ENCODE results near the gene CIDEC.
"Not testable (repeated sequence)": the region's sequence is repeated elsewhere in the genome, so short reads cannot be mapped to it uniquely, and the experiment has no call there.

Gene CIDEC

GRCh38 chr3:9903238-9903624 lies 23.2 kb upstream of the CIDEC start:
- TF ChIP-seq CTCF (IDR thresholded peaks at IDR 0.05; ENCODE audit: insufficient read depth, low read length, missing control alignments): no peak
- ChIA-PET CTCF (interaction anchor here (0.8 to 2.6 kb wide), 7 partner anchors 8 to 43 kb away, joined by 3 to 16 read pairs (median 5); partner anchors contain the start of genes CRELD1 and JAGN1), POLR2A (interaction anchor here (1.0 to 2.7 kb wide), 3 partner anchors 9 to 43 kb away, joined by 3 to 10 read pairs (median 5); partner anchors contain the start of gene JAGN1)
- DNase-seq (ENCODE audit: low read depth, low spot score): no peak
- H3K4me3 ChIP-seq (ENCODE audit: low read depth, low read length): peak overlapping the region; percentile 43; the same call in 1 of the 2 replicates

DNA sequence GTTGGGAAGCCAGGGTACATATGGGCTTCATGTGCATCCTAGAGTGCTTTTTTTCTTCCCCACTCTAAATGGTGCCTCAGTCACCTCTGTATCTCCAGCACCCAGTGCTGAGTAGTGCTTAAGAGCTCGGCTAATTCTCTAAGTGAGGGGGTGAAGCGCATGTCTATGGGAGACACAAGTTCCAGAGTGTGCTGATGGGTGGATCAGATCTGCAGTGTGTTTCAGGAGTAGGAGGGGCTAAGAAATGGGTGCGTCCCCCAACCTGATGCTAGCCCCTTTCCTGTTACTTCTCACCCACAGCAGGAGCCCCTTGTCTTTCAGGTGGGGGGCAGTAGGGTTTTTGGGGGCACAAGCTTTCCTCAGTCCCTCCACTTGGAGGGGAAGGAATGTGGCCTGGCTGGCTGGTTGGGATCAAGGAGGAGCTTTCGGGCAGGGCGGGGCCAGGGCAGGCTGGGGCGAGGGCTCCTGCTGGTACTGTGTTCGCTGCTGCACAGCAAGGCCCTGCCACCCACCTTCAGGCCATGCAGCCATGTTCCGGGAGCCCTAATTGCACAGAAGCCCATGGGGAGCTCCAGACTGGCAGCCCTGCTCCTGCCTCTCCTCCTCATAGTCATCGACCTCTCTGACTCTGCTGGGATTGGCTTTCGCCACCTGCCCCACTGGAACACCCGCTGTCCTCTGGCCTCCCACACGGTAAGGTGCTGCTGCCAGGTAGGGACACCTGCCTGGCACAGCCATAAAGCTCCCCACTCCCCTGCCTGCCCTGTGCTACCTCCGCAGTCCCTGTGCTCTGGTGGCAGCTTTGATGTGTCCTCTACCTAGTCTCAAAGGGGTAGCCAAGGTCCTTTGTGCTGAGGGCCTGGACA lies 22.6 kb upstream of the CIDEC start, which contains the start of gene IL17RE:
Gene IL17RE (plus strand): TSS at position 477 of the 866 bp plus-strand sequence. CDS start 85 bp downstream, at position 562.
- no peak for DNase-seq (ENCODE audit: low read depth, low spot score)
- POLR2A ChIA-PET: interaction anchor here (1.0 to 2.7 kb wide), 3 partner anchors 10 to 44 kb away, joined by 3 to 10 read pairs (median 5); partner anchors contain the start of gene JAGN1
- no peak for TF ChIP-seq CTCF (IDR thresholded peaks at IDR 0.05; ENCODE audit: insufficient read depth, low read length, missing control alignments)

DNA sequence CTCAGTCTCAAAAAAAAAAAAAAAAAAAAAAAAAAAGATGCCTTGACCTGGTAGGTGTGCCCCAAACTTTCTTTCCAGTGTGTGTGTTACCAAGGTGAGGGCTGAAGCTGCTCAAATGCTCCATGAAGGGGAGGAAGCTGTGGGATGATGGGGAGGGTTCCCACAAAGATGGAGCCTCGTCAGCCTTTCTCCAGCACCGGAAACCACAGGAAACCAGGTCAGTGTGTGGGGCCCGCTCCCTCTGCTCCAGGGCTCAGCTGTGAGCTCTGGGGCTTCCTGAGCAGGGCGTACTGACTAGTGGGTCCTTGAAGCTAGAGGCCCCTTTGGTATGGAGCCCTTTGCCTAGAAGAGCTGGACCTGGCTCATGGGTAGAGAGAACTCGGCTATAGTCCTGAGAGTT lies 21.9 kb upstream of the CIDEC start:
- no peak for DNase-seq (ENCODE audit: low read depth, low spot score)
- POLR2A ChIA-PET: interaction anchor here (1.0 to 2.7 kb wide), 2 partner anchors 11 to 44 kb away, joined by 3 to 10 read pairs; partner anchors contain the start of gene JAGN1
- no peak for TF ChIP-seq CTCF (IDR thresholded peaks at IDR 0.05; ENCODE audit: insufficient read depth, low read length, missing control alignments)
- CTCF ChIA-PET: interaction anchor here (0.9 to 2.6 kb wide), 5 partner anchors 10 to 45 kb away, joined by 4 to 16 read pairs (median 5); partner anchors contain the start of gene JAGN1
- H3K4me3 ChIP-seq (ENCODE audit: low read depth, low read length): no peak overlapping the region

More for the DNA sequence above, 22.6 kb upstream of the CIDEC start, which contains the start of gene IL17RE:
- CTCF ChIA-PET: interaction anchor here (0.8 to 2.6 kb wide), 8 partner anchors 9 to 44 kb away, joined by 3 to 16 read pairs (median 5); partner anchors contain the start of genes CRELD1 and JAGN1
- peak within 1 kb of the TSS; percentile 43 for H3K4me3 ChIP-seq (ENCODE audit: low read depth, low read length)

GRCh38 chr3:9900965-9901415 lies 20.9 kb upstream of the CIDEC start:
- DNase-seq (ENCODE audit: low read depth, low spot score); H3K4me3 ChIP-seq (ENCODE audit: low read depth, low read length); POLR2A ChIA-PET; CTCF ChIA-PET: not testable (repeated sequence)

DNA sequence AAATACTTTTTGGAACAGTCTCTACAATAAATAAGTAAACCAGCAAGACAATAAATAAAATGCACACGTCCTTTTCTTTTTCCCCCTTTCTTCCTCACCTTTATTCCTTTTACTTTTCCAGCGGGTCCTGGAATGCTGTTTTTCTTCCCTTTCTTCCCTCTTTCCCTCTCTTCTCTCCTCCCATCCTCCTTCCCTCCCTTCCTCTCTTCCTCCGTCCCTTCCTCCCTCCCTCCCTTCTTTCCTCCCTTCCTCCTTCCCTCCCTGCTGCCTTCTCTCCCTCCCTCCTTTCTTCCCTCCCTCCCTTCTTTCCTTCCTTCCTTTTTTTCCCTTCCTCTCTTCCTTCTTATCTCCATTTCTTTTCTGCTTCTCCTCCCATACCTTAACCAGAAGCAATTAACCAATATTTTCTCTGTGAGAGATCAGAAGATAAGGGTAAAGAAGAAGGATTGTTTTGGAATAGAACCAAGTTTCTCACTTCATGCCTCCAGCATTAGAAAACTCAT lies 19.3 kb upstream of the CIDEC start:
- CTCF ChIA-PET: no interaction called here
- no peak for DNase-seq (ENCODE audit: low read depth, low spot score)
- no peak for TF ChIP-seq CTCF (IDR thresholded peaks at IDR 0.05; ENCODE audit: insufficient read depth, low read length, missing control alignments)
- no peak overlapping the region for H3K4me3 ChIP-seq (ENCODE audit: low read depth, low read length)
- POLR2A ChIA-PET: no interaction called here

DNA sequence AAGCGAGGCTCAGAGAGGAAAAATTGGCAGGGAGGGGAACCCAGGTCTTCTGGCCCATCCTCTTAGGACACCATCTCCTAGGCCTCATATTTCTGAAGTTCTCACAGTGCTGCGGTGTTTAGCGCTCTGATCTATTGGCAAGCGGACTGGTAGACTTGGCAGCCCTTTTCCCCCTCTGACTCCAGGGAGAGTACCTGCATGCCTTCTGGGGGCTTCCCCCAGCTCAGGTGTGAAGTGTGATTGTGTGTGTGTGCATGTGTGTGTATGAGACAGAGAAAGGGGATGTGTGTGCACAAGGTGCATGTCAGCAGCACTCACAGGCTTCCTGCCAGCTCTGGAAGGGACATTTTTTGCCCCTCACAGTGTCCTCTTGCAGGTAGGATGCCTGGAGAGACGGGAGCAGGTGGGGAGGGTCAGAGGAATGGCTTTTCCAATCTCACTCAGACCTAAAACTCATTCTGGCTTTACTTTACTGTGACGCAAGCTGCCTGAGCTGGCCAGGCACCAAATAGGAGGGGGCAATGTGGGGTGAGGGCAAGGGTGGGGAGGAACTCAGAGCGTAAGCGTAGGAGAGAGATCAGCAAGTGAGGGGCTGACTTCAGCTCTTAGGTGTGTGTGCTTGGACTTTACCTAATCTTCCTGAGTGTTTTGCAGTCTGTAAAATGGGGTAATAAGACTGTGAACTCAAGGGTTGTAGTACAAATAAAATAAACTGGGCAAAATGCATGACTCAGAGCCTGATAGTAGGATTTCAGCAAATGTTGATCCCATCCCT lies 18.6 kb upstream of the CIDEC start:
- DNase-seq (ENCODE audit: low read depth, low spot score): no peak
- TF ChIP-seq CTCF (IDR thresholded peaks at IDR 0.05; ENCODE audit: insufficient read depth, low read length, missing control alignments): no peak
- ChIA-PET CTCF (interaction anchor here (0.9 kb wide), 1 partner anchor 34 kb away, joined by 4 read pairs; no protein-coding TSS in a partner anchor), POLR2A (no interaction called here)
- no peak overlapping the region for H3K4me3 ChIP-seq (ENCODE audit: low read depth, low read length)
